Measurements from ENCODE around the gene PARD6G. TPM values are rescaled to one million over a fixed set of nuclear protein-coding genes. Genes with fewer than 3 reads are reported as not detected.

The PARD6G gene
- total RNA-seq, 2 donors from 2014 or later, result 2.6 to 3.1 TPM

GRCh38 chr18:80252136-80252535 lies 4.8 kb upstream of the PARD6G start:
- peaks cover 4% of the 10 kb centered on the region for H3K4me1 ChIP-seq
- no peak overlapping the region for H3K27ac ChIP-seq
- 85% methylated on average over 6 of the region's 6 CpGs for WGBS, 2 donors
- TF ChIP-seq POLR2A (IDR thresholded peaks at IDR 0.05), result no peak
- intact Hi-C loops (cut with DNase I), result no loop called here
- H3K36me3 ChIP-seq (replicated peaks in 1 of 2; ENCODE audit: insufficient read depth in 1 of 2, low read depth in 2 of 2), result no peaks in the 10 kb centered on the region
- H3K4me3 ChIP-seq, result no peak overlapping the region
- no peaks in the 10 kb centered on the region for H3K9me3 ChIP-seq
- ATAC-seq (no peak), DNase-seq (no peak)
- H3K27me3 ChIP-seq, result no peaks in the 10 kb centered on the region

DNA sequence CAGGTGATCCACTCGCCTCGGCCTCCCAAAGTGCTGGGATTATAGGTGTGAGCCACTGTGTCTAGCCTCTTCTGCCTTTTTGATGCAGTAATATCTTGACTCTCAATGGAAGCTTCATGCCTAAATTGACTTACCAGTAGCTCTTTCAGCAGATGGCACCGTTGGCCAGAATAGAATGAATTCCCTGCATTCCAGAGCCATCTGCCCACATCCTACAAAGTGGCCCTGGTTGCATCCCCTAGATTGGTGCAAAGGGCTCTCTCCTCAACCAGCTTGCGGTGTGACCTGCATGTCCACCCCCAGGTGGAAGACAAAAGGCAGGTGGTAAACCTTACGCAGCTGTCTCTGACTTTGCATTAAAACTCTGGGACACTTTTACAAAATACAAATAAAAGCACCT lies 4.4 kb upstream of the PARD6G start:
- H3K27me3 ChIP-seq, result no peaks in the 10 kb centered on the region
- peaks cover 4% of the 10 kb centered on the region for H3K4me1 ChIP-seq
- ATAC-seq, result no peak
- intact Hi-C loops (cut with DNase I), result no loop called here
- no peaks in the 10 kb centered on the region for H3K36me3 ChIP-seq (replicated peaks in 1 of 2; ENCODE audit: insufficient read depth in 1 of 2, low read depth in 2 of 2)
- no peaks in the 10 kb centered on the region for H3K9me3 ChIP-seq
- WGBS, 2 donors, result 76 to 81% methylated on average over 5 of the region's 5 CpGs
- no peak for DNase-seq
- H3K27ac ChIP-seq, result no peak overlapping the region
- H3K4me3 ChIP-seq, result no peak overlapping the region
- TF ChIP-seq POLR2A (IDR thresholded peaks at IDR 0.05) (no peak), CTCF (IDR thresholded peaks at IDR 0.05) (no peak)

DNA sequence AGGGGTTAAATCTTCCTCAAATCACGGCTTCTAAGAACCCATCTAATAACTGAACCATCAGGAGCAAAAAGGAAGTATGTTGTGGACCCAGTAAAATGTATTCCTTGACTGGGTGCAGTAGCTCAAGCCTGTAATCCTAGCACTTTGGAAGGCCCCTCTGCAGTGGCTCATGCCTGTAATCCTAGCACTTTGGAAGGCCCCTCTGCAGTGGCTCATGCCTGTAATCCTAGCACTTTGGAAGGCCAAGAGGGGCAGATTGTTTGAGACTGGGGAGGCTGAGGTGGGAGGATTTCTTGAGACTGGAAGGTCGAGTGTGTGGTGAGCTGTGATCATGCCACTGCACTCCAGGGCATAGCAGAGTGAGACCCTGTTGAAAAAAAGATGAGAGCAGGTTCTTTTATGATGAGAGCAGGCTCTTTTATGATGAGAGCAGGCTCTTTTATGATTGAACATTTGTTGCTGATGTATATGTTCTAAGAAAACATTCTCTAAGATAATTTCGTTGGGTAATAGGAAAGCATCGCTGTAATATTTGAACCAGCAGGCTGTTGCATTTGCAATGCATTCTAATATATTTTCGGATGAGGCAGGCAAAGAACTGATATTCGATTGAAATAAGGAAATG lies 3.5 kb upstream of the PARD6G start:
- TF ChIP-seq CTCF (IDR thresholded peaks at IDR 0.05) (no peak), POLR2A (IDR thresholded peaks at IDR 0.05) (no peak)
- H3K4me3 ChIP-seq, result no peak overlapping the region
- peaks cover 8% of the 10 kb centered on the region for H3K4me1 ChIP-seq
- no peak for DNase-seq
- no peak overlapping the region for H3K27ac ChIP-seq
- H3K27me3 ChIP-seq, result no peaks in the 10 kb centered on the region
- no peak for ATAC-seq
- WGBS, 2 donors, result 51 to 59% methylated on average over 6 of the region's 6 CpGs
- no peaks in the 10 kb centered on the region for H3K36me3 ChIP-seq (replicated peaks in 1 of 2; ENCODE audit: insufficient read depth in 1 of 2, low read depth in 2 of 2)
- no peaks in the 10 kb centered on the region for H3K9me3 ChIP-seq
- intact Hi-C loops (cut with DNase I), result no loop called here

DNA sequence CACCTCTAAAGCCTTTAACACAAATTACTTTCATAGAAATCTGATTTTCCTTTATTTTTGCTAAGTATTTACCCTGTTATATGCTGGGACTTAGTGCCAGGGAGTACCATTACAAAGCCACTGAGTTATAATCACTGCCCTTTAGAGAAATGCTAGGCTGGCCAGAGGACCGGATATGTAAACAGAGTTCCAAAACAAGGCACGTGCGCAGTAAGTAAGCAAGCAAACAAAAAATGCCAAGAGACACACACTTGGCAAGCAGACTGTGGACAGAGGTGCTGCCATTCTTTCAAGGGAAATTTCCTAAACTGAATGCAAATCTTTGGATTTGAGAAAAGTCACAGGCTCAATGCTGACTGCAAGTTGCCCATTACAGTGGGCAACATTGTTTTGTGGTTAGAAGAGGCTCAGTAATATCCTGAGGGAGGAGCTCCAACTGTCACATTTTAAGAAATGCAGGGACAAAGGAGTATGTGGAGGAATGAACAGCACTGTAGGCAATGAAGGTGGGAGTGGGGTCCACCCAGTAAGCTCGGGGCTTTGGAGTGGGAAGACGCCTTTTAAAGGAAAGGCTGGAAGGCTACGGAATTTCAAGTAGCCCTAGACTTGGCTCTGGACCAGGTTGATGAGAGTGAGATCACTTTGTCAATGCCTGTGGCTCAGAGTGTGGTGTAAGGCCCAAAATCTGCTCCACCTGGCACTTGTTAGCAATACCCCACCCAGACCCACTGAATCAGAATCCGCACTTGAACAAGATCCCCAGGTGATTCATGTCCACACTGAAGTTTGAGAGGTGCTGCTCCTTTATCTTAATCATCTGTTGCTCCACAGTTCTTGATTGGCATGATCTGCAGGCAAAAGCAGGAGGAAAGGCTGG lies 2.1 kb upstream of the PARD6G start:
- Histone ChIP-seq H3K4me1 (peaks cover 11% of the 10 kb centered on the region), H3K27ac (no peak overlapping the region), H3K27me3 (no peaks in the 10 kb centered on the region), H3K9me3 (no peaks in the 10 kb centered on the region), H3K4me3 (no peak overlapping the region), H3K36me3 (replicated peaks in 1 of 2; ENCODE audit: insufficient read depth in 1 of 2, low read depth in 2 of 2) (no peaks in the 10 kb centered on the region)
- TF ChIP-seq CTCF (IDR thresholded peaks at IDR 0.05) (no peak), POLR2A (IDR thresholded peaks at IDR 0.05) (no peak)
- ATAC-seq (no peak), DNase-seq (no peak)
- intact Hi-C loops (cut with DNase I), result no loop called here
- WGBS, 2 donors, result 65 to 82% methylated on average over 7 of the region's 7 CpGs

GRCh38 chr18:80246445-80247392 lies 595 bp downstream of the PARD6G start:
- H3K27me3 ChIP-seq, result no peaks in the 10 kb centered on the region
- no peaks in the 10 kb centered on the region for H3K36me3 ChIP-seq (replicated peaks in 1 of 2; ENCODE audit: insufficient read depth in 1 of 2, low read depth in 2 of 2)
- DNase-seq, result peak in 3 of 4 donors; percentile 22 to 26 (median 26)
- intact Hi-C loops (cut with DNase I), result no loop called here
- 1 to 14% methylated on average over 5 to 100 of the region's 106 CpGs for WGBS, 2 donors
- ATAC-seq, result peak; percentile 28
- no peak overlapping the region for H3K27ac ChIP-seq
- H3K9me3 ChIP-seq, result no peaks in the 10 kb centered on the region
- peaks cover 11% of the 10 kb centered on the region for H3K4me1 ChIP-seq
- no peak for TF ChIP-seq POLR2A (IDR thresholded peaks at IDR 0.05)
- TF ChIP-seq CTCF (IDR thresholded peaks at IDR 0.05), result no peak
- H3K4me3 ChIP-seq, result peak overlapping the region; percentile 63 to 81

Data from body of pancreas (tissue), 4 donors.